PC-9 (cell line): ENCODE measurements around the gene FYN.

Experiments used
- CTCF ChIP-seq: fragments of 200-600 bp; sonication (generic); conservative IDR thresholded peaks from 2 replicates; pipeline ENCODE4 v1.6.1; 2017; ENCODE audit warnings: mixed run types, antibody characterized with exemption, mild to moderate bottlenecking, moderate library complexity
- EZH2 ChIP-seq: fragments of 200-600 bp; sonication (generic); IDR thresholded peaks from 2 replicates; pipeline ENCODE4 v1.8.0; 2017; ENCODE audit warnings: antibody characterized with exemption, low read depth

- TF ChIP-seq CTCF (no peak), EZH2 (no peak)
Measured at GRCh38 chr6:111689946-111690345, 183.3 kb downstream of the FYN start.
